Transverse colon (tissue), 4 donors: ENCODE results near the gene ALPK1. TPM values are rescaled to one million over a fixed set of nuclear protein-coding genes. Genes with fewer than 3 reads are reported as not detected.
"Not testable (repeated sequence)": the region's sequence is repeated elsewhere in the genome, so short reads cannot be mapped to it uniquely, and the experiment has no call there.

ENCODE experiments used
- DNase-seq: peaks from one replicate; pipeline ENCODE4 v3.0.0-alpha.2; 2019
- H3K27ac ChIP-seq, 4 donors: fragments of 200-600 bp; sonication (generic); 2 replicates each; pipeline ENCODE4 v1.5.1; 2016 to 2018; ENCODE audit warnings: inconsistent platforms in 4 of 4
- H3K27me3 ChIP-seq: fragments of 200-600 bp; sonication (generic); 2 replicates; pipeline ENCODE4 v1.5.1; 2017; ENCODE audit warnings: inconsistent platforms
- H3K36me3 ChIP-seq, 4 donors: fragments of 200-600 bp; sonication (generic); 2 replicates each; pipeline ENCODE4 v1.5.1; 2017 to 2019; ENCODE audit warnings: inconsistent platforms in 4 of 4
- H3K4me1 ChIP-seq, 4 donors: fragments of 200-600 bp; sonication (generic); 2 replicates each; pipeline ENCODE4 v1.5.1; 2017 to 2020; ENCODE audit warnings: inconsistent platforms in 4 of 4
- H3K4me3 ChIP-seq, 4 donors: fragments of 200-600 bp; sonication (generic); 1 replicate in 1 of 4; 2 replicates in 3 of 4; pipeline versions ENCODE4 v1.5.1 to v1.6.1; 2017 to 2019; ENCODE audit warnings: inconsistent platforms in 4 of 4
- H3K9me3 ChIP-seq, 2 donors: fragments of 200-600 bp; sonication (generic); 2 replicates each; pipeline ENCODE4 v1.5.1; 2017 to 2019; ENCODE audit warnings: inconsistent platforms in 2 of 2
- EP300 ChIP-seq: sonication (generic); formaldehyde crosslinking; IDR thresholded peaks from one replicate; pipeline ENCODE4 v1.6.1; 2017; ENCODE audit warnings: antibody characterized with exemption, low read depth
- POLR2A ChIP-seq: fragments of 450-650 bp; IDR thresholded peaks from one replicate; pipeline ENCODE4 v1.6.1; 2016; ENCODE audit warnings: antibody characterized with exemption, mild to moderate bottlenecking, moderate library complexity
- POLR2AphosphoS5 ChIP-seq, 3 donors: sonication (generic); formaldehyde crosslinking; IDR thresholded peaks; one replicate each; pipeline ENCODE4 v1.6.1; 2016; ENCODE audit warnings: antibody characterized with exemption in 3 of 3
- WGBS, 2 donors: methylation state at CpG; one replicate each; pipeline ENCODE4 v1.1.5; 2018; ENCODE audit warnings: low coverage in 1 of 2; 5-methylcytosine and 5-hydroxymethylcytosine counted together
- in situ Hi-C, 4 donors: fragments of 200-750 bp; cut with MboI; loops; one replicate each; pipeline versions ENCODE4 v1.15.0 to v1.15.1; 2017; ENCODE audit warnings: low sequenced_read_pairs in 3 of 4, low pct_ligation_motif_present in 1 of 4, low pct_unique_long_range_greater_than_20kb in 1 of 4
- intact Hi-C: fragments of 100-400 bp; cut with DNase I; formaldehyde crosslinking; loops from one replicate; pipeline ENCODE4 v1.15.1; 2023; ENCODE audit warnings: low total_unique reads
- total RNA-seq, 4 donors: library from RNA; depleted of rRNA; stranded (reverse); fragments of >200 nt; gene quantifications; one replicate each; pipeline ENCODE4 v1.1.0, GENCODE V29; 2016
- TF ChIP-seq, protein P1 (sequence below), 5 experiments: fragments of 200-600 bp in 3 of 5; fragments of 450-650 bp in 2 of 5; sonication (generic) in 3 of 5; IDR thresholded peaks; 1 replicate in 2 of 5; 2 replicates in 3 of 5; pipeline ENCODE4 v1.5.1; 2016 to 2017; ENCODE audit warnings: antibody characterized with exemption in 5 of 5, inconsistent platforms in 3 of 5, mild to moderate bottlenecking in 2 of 5, moderate library complexity in 1 of 5

Gene ALPK1
- total RNA-seq, 4 donors from 2014 or later = 15.5 to 45.1 (median 27.4) TPM

DNA sequence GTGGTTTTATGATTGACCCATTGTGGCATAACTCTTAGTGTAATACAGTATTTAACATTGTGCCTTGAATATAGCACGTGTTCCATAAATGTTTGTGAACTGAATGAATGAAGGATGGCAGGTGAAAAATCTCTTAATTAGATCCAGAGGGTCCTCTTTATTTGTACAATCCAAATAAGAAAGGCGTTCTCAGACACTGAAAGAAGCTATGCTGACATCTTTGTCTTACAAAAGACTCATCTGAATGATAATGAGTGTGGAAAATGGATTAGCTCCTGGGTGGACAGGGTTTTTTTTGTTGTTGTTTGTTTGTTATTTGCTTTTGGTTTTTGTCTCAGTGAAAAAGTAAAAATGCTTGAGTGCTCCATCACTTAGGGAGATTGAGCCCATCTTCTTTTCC lies 156.2 kb downstream of the ALPK1 start:
- H3K27ac ChIP-seq = no peak overlapping the region
- in situ Hi-C loops = no loop called here
- TF ChIP-seq POLR2A = no peak
- no peak for TF ChIP-seq POLR2AphosphoS5 (IDR thresholded peaks at IDR 0.05)
- no peak for TF ChIP-seq EP300
- TF ChIP-seq, protein P1, sequence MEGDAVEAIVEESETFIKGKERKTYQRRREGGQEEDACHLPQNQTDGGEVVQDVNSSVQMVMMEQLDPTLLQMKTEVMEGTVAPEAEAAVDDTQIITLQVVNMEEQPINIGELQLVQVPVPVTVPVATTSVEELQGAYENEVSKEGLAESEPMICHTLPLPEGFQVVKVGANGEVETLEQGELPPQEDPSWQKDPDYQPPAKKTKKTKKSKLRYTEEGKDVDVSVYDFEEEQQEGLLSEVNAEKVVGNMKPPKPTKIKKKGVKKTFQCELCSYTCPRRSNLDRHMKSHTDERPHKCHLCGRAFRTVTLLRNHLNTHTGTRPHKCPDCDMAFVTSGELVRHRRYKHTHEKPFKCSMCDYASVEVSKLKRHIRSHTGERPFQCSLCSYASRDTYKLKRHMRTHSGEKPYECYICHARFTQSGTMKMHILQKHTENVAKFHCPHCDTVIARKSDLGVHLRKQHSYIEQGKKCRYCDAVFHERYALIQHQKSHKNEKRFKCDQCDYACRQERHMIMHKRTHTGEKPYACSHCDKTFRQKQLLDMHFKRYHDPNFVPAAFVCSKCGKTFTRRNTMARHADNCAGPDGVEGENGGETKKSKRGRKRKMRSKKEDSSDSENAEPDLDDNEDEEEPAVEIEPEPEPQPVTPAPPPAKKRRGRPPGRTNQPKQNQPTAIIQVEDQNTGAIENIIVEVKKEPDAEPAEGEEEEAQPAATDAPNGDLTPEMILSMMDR (IDR thresholded peaks at IDR 0.05) = no peak
- H3K4me3 ChIP-seq = no peak overlapping the region
- no peaks in the 10 kb centered on the region for H3K27me3 ChIP-seq
- H3K36me3 ChIP-seq = no peaks in the 10 kb centered on the region
- no peak for DNase-seq
- no peaks in the 10 kb centered on the region for H3K4me1 ChIP-seq
- WGBS, 2 donors = 74 to 91% methylated on average over 2 of the region's 2 CpGs
- no peaks in the 10 kb centered on the region for H3K9me3 ChIP-seq
- intact Hi-C loops = loop anchor here (5.0 kb wide), 1 partner anchor 1166 kb away; no protein-coding TSS in a partner anchor

DNA sequence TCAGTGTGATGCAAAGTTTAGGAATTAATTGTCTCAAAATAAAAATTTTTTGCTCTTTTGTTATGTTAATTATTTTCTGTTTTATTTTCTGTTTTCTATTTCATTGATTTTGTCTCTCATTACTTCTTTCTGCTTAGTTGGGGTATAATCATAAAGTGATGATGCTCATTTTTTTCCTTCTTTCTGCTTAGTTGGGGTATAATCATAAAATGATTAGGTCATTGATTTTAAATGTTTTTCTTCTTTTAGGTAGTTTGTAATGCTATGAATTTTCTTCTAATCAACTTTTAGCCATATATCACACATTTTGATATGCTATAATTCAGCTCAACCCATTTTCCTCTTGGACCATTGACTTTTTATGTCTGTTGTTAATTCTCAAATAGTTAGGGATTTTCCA lies 175.1 kb downstream of the ALPK1 start:
- in situ Hi-C loops = no loop called here
- H3K27me3 ChIP-seq = no peaks in the 10 kb centered on the region
- no peaks in the 10 kb centered on the region for H3K36me3 ChIP-seq
- H3K4me1 ChIP-seq = no peaks in the 10 kb centered on the region
- TF ChIP-seq POLR2A (no peak), EP300 (no peak), POLR2AphosphoS5 (IDR thresholded peaks at IDR 0.05) (no peak)
- TF ChIP-seq, protein P1 (IDR thresholded peaks at IDR 0.05) = no peak
- no peak overlapping the region for H3K27ac ChIP-seq
- no peaks in the 10 kb centered on the region for H3K9me3 ChIP-seq
- no peak for DNase-seq
- no peak overlapping the region for H3K4me3 ChIP-seq
- intact Hi-C loops = no loop called here

DNA sequence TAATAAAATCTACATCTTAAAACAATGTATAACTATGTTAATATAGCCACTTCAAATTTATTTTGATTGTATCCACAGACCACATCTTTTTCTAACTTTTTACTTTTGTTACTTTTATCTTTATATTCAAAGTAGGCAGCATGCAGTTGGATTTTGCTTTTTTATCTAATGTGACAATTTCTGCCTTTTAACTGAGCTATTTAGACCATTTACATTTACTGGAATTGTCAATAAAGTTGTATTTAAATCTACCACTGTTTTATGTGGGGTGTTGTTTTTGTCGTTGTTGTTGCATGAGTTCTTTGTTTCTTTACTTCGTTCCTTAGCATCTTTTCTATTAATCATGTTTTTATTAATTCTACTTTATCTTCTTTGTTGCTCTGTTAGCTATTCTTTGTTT lies 176.8 kb downstream of the ALPK1 start:
- WGBS, 2 donors = 87 to 96% methylated on average over 2 of the region's 2 CpGs
- in situ Hi-C loops = no loop called here
- H3K36me3 ChIP-seq = no peaks in the 10 kb centered on the region

DNA sequence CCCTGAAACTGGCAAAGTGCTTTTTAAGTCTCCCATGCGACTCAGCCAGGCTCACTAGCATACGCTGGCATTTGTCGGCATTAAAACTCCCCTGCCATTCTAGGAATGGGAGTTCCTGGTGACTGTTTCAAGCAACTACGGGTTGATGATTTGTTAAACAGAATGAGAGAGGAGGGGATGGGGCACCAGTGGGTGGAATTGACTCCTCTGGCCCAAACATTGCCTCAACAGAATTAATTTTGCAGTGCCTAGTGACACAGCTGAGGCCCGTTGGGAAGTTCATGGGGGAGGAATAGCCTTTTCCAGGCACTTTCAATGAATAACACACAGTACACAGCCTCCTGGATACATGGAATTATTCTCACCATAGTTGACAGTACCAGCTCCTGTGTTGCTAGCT lies 188.8 kb downstream of the ALPK1 start:
- no peak for TF ChIP-seq EP300
- no peak for TF ChIP-seq POLR2AphosphoS5 (IDR thresholded peaks at IDR 0.05)
- TF ChIP-seq, protein P1 (IDR thresholded peaks at IDR 0.05) = no peak
- TF ChIP-seq POLR2A = no peak
- intact Hi-C loops = no loop called here
- 68 to 71% methylated on average over 4 to 5 of the region's 5 CpGs for WGBS, 2 donors
- H3K4me1 ChIP-seq = no peaks in the 10 kb centered on the region
- no peak for DNase-seq
- H3K27ac ChIP-seq = no peak overlapping the region
- in situ Hi-C loops = no loop called here
- no peak overlapping the region for H3K4me3 ChIP-seq
- no peaks in the 10 kb centered on the region for H3K36me3 ChIP-seq
- H3K9me3 ChIP-seq = peaks cover 0 to 3% of the 10 kb centered on the region in 2 donors
- no peaks in the 10 kb centered on the region for H3K27me3 ChIP-seq

More for the DNA sequence above, 176.8 kb downstream of the ALPK1 start:
- H3K4me1 ChIP-seq = no peaks in the 10 kb centered on the region
- H3K27ac ChIP-seq = no peak overlapping the region
- H3K27me3 ChIP-seq = no peaks in the 10 kb centered on the region
- no peak for DNase-seq
- TF ChIP-seq POLR2A = no peak
- TF ChIP-seq, protein P1 (IDR thresholded peaks at IDR 0.05) = no peak
- TF ChIP-seq EP300 = no peak
- TF ChIP-seq POLR2AphosphoS5 (IDR thresholded peaks at IDR 0.05) = no peak
- intact Hi-C loops = no loop called here
- no peaks in the 10 kb centered on the region for H3K9me3 ChIP-seq
- no peak overlapping the region for H3K4me3 ChIP-seq

DNA sequence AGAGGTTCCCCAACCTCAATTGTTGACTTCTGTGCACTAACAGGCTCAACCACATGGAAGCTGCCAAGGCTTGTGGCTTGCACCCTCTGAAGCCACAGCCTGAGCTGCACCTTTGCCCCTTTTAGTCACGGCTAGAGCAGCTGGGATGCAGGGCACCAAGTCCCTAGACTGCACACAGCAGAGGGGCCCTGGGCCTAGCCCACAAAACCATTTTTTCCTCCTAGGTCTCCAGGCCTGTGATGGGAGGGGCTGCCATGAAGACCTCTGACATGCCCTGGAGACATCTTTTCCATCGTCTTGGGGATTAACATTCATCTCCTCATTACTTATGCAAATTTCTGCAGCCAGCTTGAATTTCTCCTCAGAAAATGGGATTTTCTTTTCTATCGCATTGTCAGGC lies 193.6 kb downstream of the ALPK1 start:
- in situ Hi-C loops, intact Hi-C loops, H3K27me3 ChIP-seq, H3K4me1 ChIP-seq, H3K4me3 ChIP-seq, DNase-seq, H3K9me3 ChIP-seq, H3K36me3 ChIP-seq, H3K27ac ChIP-seq: not testable (repeated sequence)
- 77 to 78% methylated on average over 2 to 3 of the region's 3 CpGs for WGBS, 2 donors
